HG02610 (cell line): Measurements from ENCODE around the gene TBC1D10A.

ENCODE experiments used
- ATAC-seq: cut with Tn5 transposase; IDR thresholded peaks from one replicate; pipeline ENCODE4 v1.9.1; 2021; ENCODE audit warnings: mild to moderate bottlenecking, moderate library complexity; ENCODE audit not compliant: unreplicated experiment

Gene TBC1D10A

DNA sequence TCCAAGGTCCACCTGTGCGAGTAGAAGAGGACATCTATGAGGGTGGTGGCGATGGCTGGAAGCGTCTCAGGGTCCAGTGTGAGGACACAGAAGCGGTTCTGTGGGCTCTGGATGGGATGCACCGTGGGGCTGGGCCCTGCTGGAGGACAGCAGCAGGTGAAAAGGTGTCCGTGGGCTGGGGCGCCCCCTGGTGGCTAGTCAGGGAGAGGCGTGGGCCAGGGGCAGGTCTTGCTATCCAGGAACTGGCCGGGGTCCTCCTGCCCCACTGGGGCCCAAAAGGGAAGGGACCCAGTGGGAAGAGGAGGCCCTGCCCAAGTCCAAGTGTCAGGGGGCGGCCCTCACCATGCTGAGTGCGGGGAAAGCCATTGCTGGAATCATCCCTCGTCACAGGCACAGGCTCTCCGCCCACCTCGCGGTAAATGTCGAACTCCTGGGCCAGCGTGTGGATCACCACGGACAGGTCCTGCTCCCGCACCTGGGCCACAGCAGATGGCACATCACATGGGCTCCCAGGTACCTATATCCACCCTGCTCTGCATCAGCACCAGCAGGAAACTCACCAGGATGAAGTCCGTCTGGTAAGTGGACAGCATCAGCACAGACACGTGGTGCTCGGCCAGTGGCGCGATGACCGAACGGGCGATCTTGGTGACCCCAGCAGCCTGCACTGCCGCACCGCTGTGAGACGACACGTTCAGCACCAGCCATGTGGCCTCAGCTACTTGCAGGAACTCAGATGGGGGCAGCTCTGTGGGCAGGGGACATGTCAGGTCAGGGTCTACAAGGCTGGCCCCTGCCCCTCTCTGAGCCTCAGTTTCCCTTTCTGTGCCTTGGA, 39.7 kb downstream of the TBC1D10A start:
- no peak for ATAC-seq

DNA sequence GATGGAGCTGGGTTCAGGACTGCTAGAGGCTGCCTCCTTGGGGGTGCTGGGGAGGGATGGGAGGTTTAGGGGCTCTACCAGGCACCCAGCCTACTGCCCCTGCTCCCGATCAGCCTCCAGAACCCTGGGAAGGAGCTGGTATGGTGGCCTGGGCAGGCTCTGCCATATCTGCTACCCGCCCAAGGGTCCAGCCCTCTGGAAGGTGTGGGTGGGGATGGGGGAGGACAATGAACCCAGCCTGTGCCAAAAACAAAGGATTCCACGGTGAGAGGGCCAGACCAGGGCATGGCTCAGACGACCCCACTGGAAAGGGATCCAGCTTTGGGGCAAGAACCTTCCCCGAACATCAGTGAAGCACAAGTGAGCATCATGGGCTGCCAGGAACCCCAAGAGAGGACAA, 40.4 kb downstream of the TBC1D10A start:
- no peak for ATAC-seq

DNA sequence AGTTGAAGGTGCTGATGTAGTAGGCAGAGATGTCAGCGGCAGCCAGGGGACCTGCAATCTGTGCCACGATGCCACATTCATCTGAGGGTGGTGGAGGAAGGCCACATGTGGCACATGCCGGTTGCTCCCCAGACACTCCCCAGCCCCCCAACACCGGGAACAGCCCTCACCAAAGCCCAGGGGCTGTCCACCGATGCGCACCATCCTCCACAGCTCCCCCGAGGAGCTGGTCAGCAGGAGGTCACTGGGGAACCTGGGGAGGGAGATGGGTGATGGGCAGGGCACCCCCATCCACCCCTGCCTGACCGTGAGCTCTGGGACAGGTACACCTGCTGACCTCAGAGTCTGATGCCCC, 40.9 kb downstream of the TBC1D10A start:
- ATAC-seq = no peak

- no peak for ATAC-seq
Observed at GRCh38 chr22:30285176-30285845, 41.4 kb downstream of the TBC1D10A start.

DNA sequence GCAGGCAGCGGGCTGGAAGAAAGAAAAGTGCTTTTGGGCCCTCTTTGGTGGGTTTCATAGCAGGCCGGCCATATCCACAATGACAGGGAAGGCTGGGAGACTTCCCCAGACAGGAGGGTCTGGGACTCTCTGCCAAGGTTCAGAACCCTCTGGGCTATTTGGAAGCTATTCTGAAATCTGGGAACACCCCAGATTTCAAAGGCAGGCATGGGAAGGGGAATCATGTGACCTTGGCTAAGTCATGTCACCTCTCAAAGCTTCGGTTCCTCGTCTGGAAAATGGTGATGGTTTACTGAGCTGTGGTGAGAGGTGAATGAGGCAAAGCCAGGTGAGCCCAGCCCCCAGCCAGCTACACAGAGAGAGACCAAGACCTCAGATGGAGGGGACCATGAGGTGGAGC, 42.1 kb downstream of the TBC1D10A start:
- no peak for ATAC-seq

DNA sequence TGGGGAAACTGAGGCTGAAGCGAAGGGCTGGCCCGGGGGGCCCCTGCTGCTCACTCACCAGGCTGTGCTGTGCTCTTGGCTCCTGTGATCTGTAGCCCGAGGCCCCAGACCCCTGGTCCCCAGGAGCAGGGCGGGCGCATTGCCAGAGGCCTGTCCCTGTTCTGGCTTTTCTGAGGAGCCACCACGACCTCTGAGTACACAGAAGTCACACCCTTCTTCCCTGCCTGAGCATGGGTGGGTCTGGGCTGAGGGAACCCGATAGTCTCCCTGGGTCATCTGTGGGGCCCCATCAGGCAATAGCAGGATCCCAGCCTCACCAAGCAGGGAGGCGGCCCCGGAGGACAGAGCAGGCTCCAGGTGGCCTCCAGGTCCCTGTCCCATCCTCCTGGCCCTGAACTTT, 42.6 kb downstream of the TBC1D10A start:
- ATAC-seq = no peak

DNA sequence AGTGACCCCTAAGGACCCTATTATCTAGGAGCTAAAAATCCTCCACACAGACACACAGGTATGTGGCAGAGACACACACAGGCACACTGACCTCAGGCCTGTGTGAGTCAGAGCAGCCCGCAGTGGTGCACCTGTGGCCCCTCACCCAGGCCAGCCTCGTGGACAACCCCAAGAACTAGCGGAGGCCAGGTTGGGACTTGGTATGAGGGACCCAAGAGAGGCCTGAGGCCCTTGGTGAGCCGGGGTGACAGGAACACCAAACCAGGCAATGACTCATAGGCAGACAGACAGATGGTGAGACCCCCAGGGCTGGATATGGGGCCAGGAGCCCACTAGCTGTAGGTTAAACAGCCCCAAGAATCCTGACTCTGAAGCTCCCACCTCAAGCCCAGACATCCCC, 43.4 kb downstream of the TBC1D10A start:
- ATAC-seq = no peak

DNA sequence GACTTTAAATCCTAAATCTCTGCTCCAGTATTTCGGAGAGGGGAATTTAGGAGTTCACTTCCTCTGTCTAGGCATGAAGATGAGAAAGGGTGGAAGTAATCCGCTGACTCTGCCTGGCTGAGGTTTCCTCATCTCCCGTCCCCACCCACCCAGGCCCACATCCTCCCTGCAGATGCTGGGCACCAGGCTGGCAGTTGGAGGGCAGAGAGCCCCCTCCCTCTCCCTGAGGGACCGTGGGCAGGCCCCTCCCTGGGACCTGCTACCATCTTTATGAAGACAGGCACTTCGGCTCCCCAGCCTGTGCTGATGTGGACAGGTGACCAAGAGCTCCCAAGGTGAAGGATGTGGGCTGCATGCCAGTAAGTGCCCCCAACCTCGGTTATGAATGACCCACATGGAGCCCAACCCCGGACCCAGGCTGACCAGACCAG, 44.1 kb downstream of the TBC1D10A start:
- ATAC-seq = no peak

- no peak for ATAC-seq
Observed at GRCh38 chr22:30280505-30280904, 46.2 kb downstream of the TBC1D10A start.

GRCh38 chr22:30279932-30280331, 46.8 kb downstream of the TBC1D10A start:
- no peak for ATAC-seq

- ATAC-seq = no peak
Observed at GRCh38 chr22:30279046-30279788, 47.5 kb downstream of the TBC1D10A start.

GRCh38 chr22:30277547-30278344, 49.0 kb downstream of the TBC1D10A start:
- no peak for ATAC-seq

DNA sequence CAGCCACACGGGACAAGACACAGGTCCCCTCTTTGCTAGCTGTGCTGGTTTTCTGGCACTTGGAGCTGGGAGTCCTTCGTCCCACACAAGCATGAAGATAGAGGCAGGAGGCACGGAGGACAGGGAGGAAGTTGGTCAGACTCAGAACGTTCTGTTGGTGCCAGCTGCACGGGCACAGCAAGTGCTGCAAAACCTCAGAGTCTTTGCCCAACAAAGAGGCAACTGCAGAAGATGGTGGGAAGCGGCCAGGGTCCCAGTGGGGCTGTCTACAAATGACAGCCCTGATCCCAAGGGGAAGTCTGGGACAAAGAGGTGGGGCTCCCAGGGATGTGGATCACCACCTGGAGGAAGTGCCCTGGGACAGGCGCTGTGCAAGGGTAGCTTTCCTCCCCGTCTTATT, 50.7 kb downstream of the TBC1D10A start:
- ATAC-seq = no peak

- no peak for ATAC-seq
Observed at GRCh38 chr22:30275625-30276024, 51.1 kb downstream of the TBC1D10A start.

DNA sequence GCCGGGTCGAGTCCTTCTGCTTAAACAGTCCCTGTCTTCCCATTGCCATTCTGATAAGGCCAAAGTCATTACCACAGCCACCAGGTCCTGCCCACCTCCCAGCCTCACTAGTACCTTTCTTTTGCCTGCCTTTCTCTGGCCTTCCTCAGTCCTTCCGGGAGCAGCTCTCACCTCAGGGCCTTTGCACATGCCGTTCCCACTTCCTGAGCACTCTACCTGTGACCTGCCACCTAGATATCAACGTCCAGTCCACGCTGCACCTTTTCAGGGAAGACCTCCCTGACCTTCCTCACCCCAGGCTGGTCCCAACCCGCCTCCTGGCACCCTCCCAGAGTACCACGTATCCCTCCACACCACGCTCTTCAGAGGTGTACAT, 52.3 kb downstream of the TBC1D10A start:
- no peak for ATAC-seq

GRCh38 chr22:30273711-30274436, 52.9 kb downstream of the TBC1D10A start:
- no peak for ATAC-seq

- no peak for ATAC-seq
Observed at GRCh38 chr22:30272781-30273601, 53.8 kb downstream of the TBC1D10A start.

DNA sequence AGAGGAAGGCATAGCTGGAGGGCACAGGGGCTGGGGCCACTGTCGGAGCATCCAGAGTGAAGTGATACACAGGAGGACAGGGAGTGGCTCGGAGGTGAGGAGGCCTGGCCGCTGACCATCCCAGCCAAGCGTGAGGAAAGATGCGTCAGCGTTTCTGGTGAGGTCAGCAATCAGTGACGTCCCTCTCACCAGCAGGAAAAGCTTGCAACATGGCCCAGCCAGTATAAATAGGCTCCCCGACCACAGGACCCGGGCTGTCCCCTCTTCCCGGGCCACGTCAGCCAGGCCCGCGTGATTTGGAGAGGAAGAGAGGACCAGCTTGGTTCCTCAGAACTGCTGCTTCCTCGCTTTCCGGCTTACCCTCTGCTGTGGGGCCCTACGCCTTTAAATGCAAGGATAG, 55.9 kb downstream of the TBC1D10A start:
- no peak for ATAC-seq

GRCh38 chr22:30268331-30268730, 58.4 kb downstream of the TBC1D10A start:
- no peak for ATAC-seq
